Ureter (tissue), 1 donor: ENCODE data around the gene PRKCD. TPM values are rescaled to one million over a fixed set of nuclear protein-coding genes. Genes with fewer than 3 reads are reported as not detected.
A peak's percentile ranks its signal among the peaks of the same experiment; 100 is the strongest.
"Not testable (repeated sequence)": the region's sequence is repeated elsewhere in the genome, so short reads cannot be mapped to it uniquely, and the experiment has no call there.

ENCODE experiments used
- DNase-seq: peaks from one replicate; pipeline ENCODE4 v3.0.0-alpha.2; 2020; ENCODE audit warnings: low spot score
- total RNA-seq: library from RNA; stranded (reverse); gene quantifications from one replicate; pipeline ENCODE4 v1.2.4, GENCODE V29; 2023
- donor health status: DM: yes; HTN: yes; CAD: no.

Gene PRKCD
- total RNA-seq, 1 donor from 2014 or later = 82.2 TPM

GRCh38 chr3:53139906-53140846 is 20.8 kb upstream of the PRKCD start:
- no peak for DNase-seq

GRCh38 chr3:53140847-53141845 is 19.9 kb upstream of the PRKCD start:
- DNase-seq = no peak

GRCh38 chr3:53142986-53143385 is 18.0 kb upstream of the PRKCD start:
- DNase-seq = no peak

GRCh38 chr3:53144446-53144845 is 16.6 kb upstream of the PRKCD start:
- no peak for DNase-seq

- no peak for DNase-seq
These were observed 15.9 kb upstream of the PRKCD start for GRCh38 chr3:53144862-53145712.

- no peak for DNase-seq
These were observed 15.3 kb upstream of the PRKCD start for GRCh38 chr3:53145713-53146080.

GRCh38 chr3:53146319-53146891 is 14.6 kb upstream of the PRKCD start:
- DNase-seq = no peak

- DNase-seq = no peak
These were observed 13.7 kb upstream of the PRKCD start for GRCh38 chr3:53147151-53147902.

- DNase-seq = no peak
These were observed 13.1 kb upstream of the PRKCD start for GRCh38 chr3:53147903-53148400.

GRCh38 chr3:53149006-53149690 is 11.9 kb upstream of the PRKCD start:
- no peak for DNase-seq

- DNase-seq = no peak
These were observed 11.3 kb upstream of the PRKCD start for GRCh38 chr3:53149699-53150098.

- no peak for DNase-seq
These were observed 10.5 kb upstream of the PRKCD start for GRCh38 chr3:53150247-53151085.

- not testable (repeated sequence) for DNase-seq
These were observed 9.9 kb upstream of the PRKCD start for GRCh38 chr3:53151086-53151438.

GRCh38 chr3:53151465-53151864 is 9.5 kb upstream of the PRKCD start:
- no peak for DNase-seq

- no peak for DNase-seq
These were observed 8.9 kb upstream of the PRKCD start for GRCh38 chr3:53151870-53152660.

- no peak for DNase-seq
These were observed 7.7 kb upstream of the PRKCD start for GRCh38 chr3:53153264-53153823.

- DNase-seq = no peak
These were observed 7.0 kb upstream of the PRKCD start for GRCh38 chr3:53153980-53154379.

GRCh38 chr3:53154881-53155285 is 6.1 kb upstream of the PRKCD start:
- peak; percentile 72 for DNase-seq
